GM10266 (cell line): Measurements from ENCODE around the gene NCOA6.

Source experiments
- DNase-seq: peaks from one replicate; pipeline ENCODE4 v3.0.0; 2012; ENCODE audit errors: extremely low spot score
- CTCF ChIP-seq: IDR thresholded peaks from 2 replicates; pipeline ENCODE4 v1.5.1; 2012; ENCODE audit warnings: mild to moderate bottlenecking, low read depth; ENCODE audit not compliant: control insufficient read depth, insufficient read depth; ENCODE audit errors: missing control alignments

Gene NCOA6

GRCh38 chr20:34825530-34826362, at the start of gene NCOA6:
TSS of gene NCOA6 (minus strand) at chr20:34825651. CDS start at chr20:34782355, 43,296 bp downstream.
- TF ChIP-seq CTCF: no peak
- peak; percentile 93 for DNase-seq

- peak; percentile 78 for DNase-seq
- peak; percentile 87 for TF ChIP-seq CTCF
Observed at GRCh38 chr20:34874094-34874654, 48.7 kb upstream of the NCOA6 start.

- DNase-seq: no peak
- no peak for TF ChIP-seq CTCF
Observed at GRCh38 chr20:34873583-34874093, 48.2 kb upstream of the NCOA6 start.

GRCh38 chr20:34872622-34873224, 47.3 kb upstream of the NCOA6 start, which contains the start of gene GGT7:
TSS of gene GGT7 (minus strand) at chr20:34872856. CDS start at chr20:34872815, 41 bp downstream.
- TF ChIP-seq CTCF: peak; percentile 74
- DNase-seq: peak; percentile 91

GRCh38 chr20:34871966-34872621, 46.6 kb upstream of the NCOA6 start:
- no peak for TF ChIP-seq CTCF
- DNase-seq: no peak

- TF ChIP-seq CTCF: no peak
- DNase-seq: no peak
Observed at GRCh38 chr20:34871320-34871926, 46.0 kb upstream of the NCOA6 start.
